Measurements from ENCODE around the gene NINJ2.

NINJ2 gene

DNA sequence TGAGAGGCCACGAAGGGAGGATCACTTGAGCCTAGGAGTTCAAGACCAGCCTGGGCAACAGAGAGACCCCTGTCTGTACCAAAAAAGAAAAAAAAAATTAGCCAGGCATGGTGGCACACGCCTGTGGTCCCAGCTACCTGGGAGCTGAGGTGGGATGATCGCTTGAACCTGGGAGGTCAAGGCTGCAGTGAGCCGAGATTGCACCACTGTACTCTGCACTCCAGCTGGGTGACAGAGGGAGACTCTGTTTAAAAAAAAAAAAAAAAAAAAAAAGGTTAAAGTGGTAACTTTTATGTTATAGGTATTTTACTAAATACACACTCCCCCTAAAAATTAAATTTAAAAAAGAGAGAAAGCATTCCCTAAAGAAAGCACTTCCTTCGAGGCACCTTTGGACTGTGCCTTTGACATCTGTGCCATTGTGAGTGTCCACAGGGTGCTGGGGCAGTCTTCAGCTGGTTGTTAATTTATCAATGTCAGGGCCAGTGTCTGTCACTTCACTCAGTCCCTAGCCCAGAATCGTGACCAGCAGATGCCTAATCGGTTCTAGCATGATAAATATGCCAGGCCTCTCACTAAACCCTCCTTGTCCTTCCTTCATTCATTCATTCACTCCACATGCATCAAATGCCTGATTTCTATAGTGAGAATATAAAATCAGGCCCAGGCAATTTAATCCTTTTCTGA lies 140.4 kb downstream of the NINJ2 start:
- DNase-seq: no peak

DNA sequence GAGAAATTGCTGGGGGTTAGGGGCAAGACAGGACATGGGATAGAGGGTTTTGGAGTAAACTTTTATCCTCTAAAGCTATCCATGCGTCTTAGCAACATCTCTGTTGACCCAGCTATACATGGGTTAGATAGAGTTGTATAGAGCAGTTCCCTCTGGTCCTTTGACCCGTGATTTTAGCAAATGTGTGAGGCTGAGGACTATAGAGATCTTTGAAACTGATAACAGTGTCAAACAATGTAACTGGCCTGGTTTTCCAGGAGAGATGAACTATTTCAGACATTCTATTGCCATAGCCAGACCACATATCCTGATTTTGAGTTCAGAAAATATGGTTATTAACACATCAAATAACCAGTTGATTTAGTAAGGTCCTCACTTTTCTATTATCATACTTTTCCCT lies 143.1 kb downstream of the NINJ2 start:
- DNase-seq: no peak

DNA sequence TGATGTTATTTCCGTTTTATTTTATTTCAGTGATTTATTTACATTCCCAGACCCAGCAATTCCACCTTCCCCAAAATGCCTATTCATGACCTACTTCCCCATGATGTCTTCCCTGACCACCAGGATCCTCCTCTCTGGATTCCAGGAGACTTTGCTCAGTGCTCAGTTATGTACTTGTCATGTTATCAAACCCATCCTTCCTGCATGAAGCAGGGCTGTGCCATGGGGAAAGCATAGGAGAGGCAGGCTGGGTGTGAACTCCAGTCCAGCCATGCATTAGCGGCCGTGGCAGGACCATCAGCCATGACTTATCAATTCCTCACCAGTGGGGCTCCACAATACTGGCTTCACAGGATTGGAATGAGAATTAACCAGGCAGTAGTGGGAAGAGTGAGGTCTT lies 145.7 kb downstream of the NINJ2 start:
- no peak for DNase-seq
